Measurements from ENCODE around the gene P2RY12.
A peak's percentile ranks its signal among the peaks of the same experiment; 100 is the strongest.
"Not testable (repeated sequence)": the region's sequence is repeated elsewhere in the genome, so short reads cannot be mapped to it uniquely, and the experiment has no call there.

P2RY12 gene

GRCh38 chr3:151393146-151393830 lies 8.7 kb upstream of the P2RY12 start:
- no peak overlapping the region for H3K9ac ChIP-seq (ENCODE audit: low read length)
- H3K4me1 ChIP-seq (ENCODE audit: control insufficient read depth, insufficient read depth, low read length): peaks cover 7% of the 10 kb centered on the region
- no peaks in the 10 kb centered on the region for H3K9me3 ChIP-seq (ENCODE audit: control insufficient read depth, low read length)
- DNase-seq (ENCODE audit: low read depth): no peak
- H3K36me3 ChIP-seq (ENCODE audit: control insufficient read depth, insufficient read depth, low read length, severe bottlenecking): no peaks in the 10 kb centered on the region
- H3K4me3 ChIP-seq (ENCODE audit: low read length): no peak overlapping the region
- no peaks in the 10 kb centered on the region for H3K27me3 ChIP-seq (replicated peaks; ENCODE audit: control insufficient read depth, insufficient read depth, low read length)

GRCh38 chr3:151392191-151392590 lies 7.6 kb upstream of the P2RY12 start:
- not testable (repeated sequence) for H3K9me3 ChIP-seq (ENCODE audit: control insufficient read depth, low read length); H3K9ac ChIP-seq (ENCODE audit: low read length); DNase-seq (ENCODE audit: low read depth); H3K4me1 ChIP-seq (ENCODE audit: control insufficient read depth, insufficient read depth, low read length); H3K36me3 ChIP-seq (ENCODE audit: control insufficient read depth, insufficient read depth, low read length, severe bottlenecking); H3K27me3 ChIP-seq (replicated peaks; ENCODE audit: control insufficient read depth, insufficient read depth, low read length); H3K4me3 ChIP-seq (ENCODE audit: low read length)

- H3K4me1 ChIP-seq (ENCODE audit: control insufficient read depth, insufficient read depth, low read length): peaks cover 7% of the 10 kb centered on the region
- H3K27me3 ChIP-seq (replicated peaks; ENCODE audit: control insufficient read depth, insufficient read depth, low read length): no peaks in the 10 kb centered on the region
- H3K36me3 ChIP-seq (ENCODE audit: control insufficient read depth, insufficient read depth, low read length, severe bottlenecking): no peaks in the 10 kb centered on the region
- no peak overlapping the region for H3K4me3 ChIP-seq (ENCODE audit: low read length)
- H3K9me3 ChIP-seq (ENCODE audit: control insufficient read depth, low read length): no peaks in the 10 kb centered on the region
- H3K9ac ChIP-seq (ENCODE audit: low read length): no peak overlapping the region
- DNase-seq (ENCODE audit: low read depth): no peak
These were observed 7.2 kb upstream of the P2RY12 start for GRCh38 chr3:151391720-151392119.

- H3K4me3 ChIP-seq (ENCODE audit: low read length): no peak overlapping the region
- no peaks in the 10 kb centered on the region for H3K9me3 ChIP-seq (ENCODE audit: control insufficient read depth, low read length)
- no peak overlapping the region for H3K9ac ChIP-seq (ENCODE audit: low read length)
- H3K4me1 ChIP-seq (ENCODE audit: control insufficient read depth, insufficient read depth, low read length): peaks cover 23% of the 10 kb centered on the region
- no peaks in the 10 kb centered on the region for H3K27me3 ChIP-seq (replicated peaks; ENCODE audit: control insufficient read depth, insufficient read depth, low read length)
- no peaks in the 10 kb centered on the region for H3K36me3 ChIP-seq (ENCODE audit: control insufficient read depth, insufficient read depth, low read length, severe bottlenecking)
- no peak for DNase-seq (ENCODE audit: low read depth)
These were observed 3.3 kb upstream of the P2RY12 start for GRCh38 chr3:151387842-151388241.

- H3K27me3 ChIP-seq (replicated peaks; ENCODE audit: control insufficient read depth, insufficient read depth, low read length): no peaks in the 10 kb centered on the region
- no peak for DNase-seq (ENCODE audit: low read depth)
- no peak overlapping the region for H3K4me3 ChIP-seq (ENCODE audit: low read length)
- H3K4me1 ChIP-seq (ENCODE audit: control insufficient read depth, insufficient read depth, low read length): peaks cover 27% of the 10 kb centered on the region
- no peak overlapping the region for H3K9ac ChIP-seq (ENCODE audit: low read length)
- no peaks in the 10 kb centered on the region for H3K36me3 ChIP-seq (ENCODE audit: control insufficient read depth, insufficient read depth, low read length, severe bottlenecking)
- no peaks in the 10 kb centered on the region for H3K9me3 ChIP-seq (ENCODE audit: control insufficient read depth, low read length)
These were observed 2.9 kb upstream of the P2RY12 start for GRCh38 chr3:151387432-151387831.

- Histone ChIP-seq H3K4me3 (ENCODE audit: low read length) (no peak overlapping the region), H3K27me3 (replicated peaks; ENCODE audit: control insufficient read depth, insufficient read depth, low read length) (no peaks in the 10 kb centered on the region), H3K9me3 (ENCODE audit: control insufficient read depth, low read length) (no peaks in the 10 kb centered on the region), H3K9ac (ENCODE audit: low read length) (no peak overlapping the region), H3K36me3 (ENCODE audit: control insufficient read depth, insufficient read depth, low read length, severe bottlenecking) (no peaks in the 10 kb centered on the region), H3K4me1 (ENCODE audit: control insufficient read depth, insufficient read depth, low read length) (peaks cover 27% of the 10 kb centered on the region)
- DNase-seq (ENCODE audit: low read depth): no peak
These were observed 1.5 kb upstream of the P2RY12 start for GRCh38 chr3:151386056-151386455.

- DNase-seq (ENCODE audit: low read depth): no peak
These were observed 597 bp downstream of the P2RY12 start for GRCh38 chr3:151383956-151384355.

GRCh38 chr3:151383111-151383510 lies 1.4 kb downstream of the P2RY12 start:
- peak overlapping the region; percentile 78 for H3K9ac ChIP-seq (ENCODE audit: low read length)

More at GRCh38 chr3:151383956-151384355, 597 bp downstream of the P2RY12 start:
- peak overlapping the region; percentile 78 for H3K9ac ChIP-seq (ENCODE audit: low read length)
- H3K4me1 ChIP-seq (ENCODE audit: control insufficient read depth, insufficient read depth, low read length): peaks cover 27% of the 10 kb centered on the region
- peaks cover 3% of the 10 kb centered on the region for H3K36me3 ChIP-seq (ENCODE audit: control insufficient read depth, insufficient read depth, low read length, severe bottlenecking)
- H3K9me3 ChIP-seq (ENCODE audit: control insufficient read depth, low read length): no peaks in the 10 kb centered on the region
- H3K27me3 ChIP-seq (replicated peaks; ENCODE audit: control insufficient read depth, insufficient read depth, low read length): no peaks in the 10 kb centered on the region
- peak overlapping the region; percentile 81 for H3K4me3 ChIP-seq (ENCODE audit: low read length)

GRCh38 chr3:151382671-151383070 lies 1.9 kb downstream of the P2RY12 start:
- DNase-seq (ENCODE audit: low read depth): no peak
- no peaks in the 10 kb centered on the region for H3K27me3 ChIP-seq (replicated peaks; ENCODE audit: control insufficient read depth, insufficient read depth, low read length)
- peak overlapping the region; percentile 81 for H3K4me3 ChIP-seq (ENCODE audit: low read length)
- H3K9me3 ChIP-seq (ENCODE audit: control insufficient read depth, low read length): no peaks in the 10 kb centered on the region
- peak overlapping the region; percentile 78 for H3K9ac ChIP-seq (ENCODE audit: low read length)
- H3K4me1 ChIP-seq (ENCODE audit: control insufficient read depth, insufficient read depth, low read length): peaks cover 27% of the 10 kb centered on the region
- H3K36me3 ChIP-seq (ENCODE audit: control insufficient read depth, insufficient read depth, low read length, severe bottlenecking): peaks cover 3% of the 10 kb centered on the region

More at GRCh38 chr3:151383111-151383510, 1.4 kb downstream of the P2RY12 start:
- Histone ChIP-seq H3K4me3 (ENCODE audit: low read length) (peak overlapping the region; percentile 81), H3K4me1 (ENCODE audit: control insufficient read depth, insufficient read depth, low read length) (peaks cover 27% of the 10 kb centered on the region), H3K27me3 (replicated peaks; ENCODE audit: control insufficient read depth, insufficient read depth, low read length) (no peaks in the 10 kb centered on the region), H3K9me3 (ENCODE audit: control insufficient read depth, low read length) (no peaks in the 10 kb centered on the region), H3K36me3 (ENCODE audit: control insufficient read depth, insufficient read depth, low read length, severe bottlenecking) (peaks cover 3% of the 10 kb centered on the region)
- no peak for DNase-seq (ENCODE audit: low read depth)

- Histone ChIP-seq H3K36me3 (ENCODE audit: control insufficient read depth, insufficient read depth, low read length, severe bottlenecking) (peaks cover 3% of the 10 kb centered on the region), H3K4me3 (ENCODE audit: low read length) (no peak overlapping the region), H3K4me1 (ENCODE audit: control insufficient read depth, insufficient read depth, low read length) (peaks cover 13% of the 10 kb centered on the region), H3K9me3 (ENCODE audit: control insufficient read depth, low read length) (no peaks in the 10 kb centered on the region), H3K27me3 (replicated peaks; ENCODE audit: control insufficient read depth, insufficient read depth, low read length) (no peaks in the 10 kb centered on the region), H3K9ac (ENCODE audit: low read length) (no peak overlapping the region)
- DNase-seq (ENCODE audit: low read depth): peak; percentile 23
These were observed 5.3 kb downstream of the P2RY12 start for GRCh38 chr3:151379083-151379734.

- Histone ChIP-seq H3K27me3 (replicated peaks; ENCODE audit: control insufficient read depth, insufficient read depth, low read length) (no peaks in the 10 kb centered on the region), H3K4me1 (ENCODE audit: control insufficient read depth, insufficient read depth, low read length) (peaks cover 8% of the 10 kb centered on the region), H3K9ac (ENCODE audit: low read length) (no peak overlapping the region), H3K36me3 (ENCODE audit: control insufficient read depth, insufficient read depth, low read length, severe bottlenecking) (peaks cover 3% of the 10 kb centered on the region), H3K4me3 (ENCODE audit: low read length) (no peak overlapping the region), H3K9me3 (ENCODE audit: control insufficient read depth, low read length) (no peaks in the 10 kb centered on the region)
- no peak for DNase-seq (ENCODE audit: low read depth)
These were observed 6.7 kb downstream of the P2RY12 start for GRCh38 chr3:151377768-151378385.

Measured in adipocyte (in vitro differentiated cells).